HG02759 (cell line): ENCODE measurements around the gene ZNF892.
"Not testable (repeated sequence)": the region's sequence is repeated elsewhere in the genome, so short reads cannot be mapped to it uniquely, and the experiment has no call there.

Experiments used
- ATAC-seq: cut with Tn5 transposase; IDR thresholded peaks from one replicate; pipeline ENCODE4 v1.9.1; 2021; ENCODE audit warnings: mild to moderate bottlenecking, moderate library complexity; ENCODE audit not compliant: unreplicated experiment

ZNF892 gene

GRCh38 chr2:95207111-95207961 lies at the start of gene ZNF892:
Gene ZNF892, plus strand, starts transcription at chr2:95207521. Its CDS starts 295 bp downstream, at chr2:95207816.
- ATAC-seq: peak; percentile 97

- no peak for ATAC-seq
Measured at GRCh38 chr2:95158441-95158840, 48.9 kb upstream of the ZNF892 start.

- peak; percentile 49 for ATAC-seq
Measured at GRCh38 chr2:95158891-95159619, 48.3 kb upstream of the ZNF892 start.

- peak; percentile 93 for ATAC-seq
Measured at GRCh38 chr2:95159690-95160449, 47.5 kb upstream of the ZNF892 start, which contains the start of gene ZNF514. Gene ZNF514, minus strand, starts transcription at chr2:95159848. Its CDS starts 6,595 bp downstream, at chr2:95153253.

- ATAC-seq: peak; percentile 12
Measured at GRCh38 chr2:95165030-95165370, 42.3 kb upstream of the ZNF892 start.

GRCh38 chr2:95165371-95166064 lies 41.8 kb upstream of the ZNF892 start, which contains the start of gene ZNF2:
Gene ZNF2, plus strand, starts transcription at chr2:95165809. Its CDS starts 10,418 bp downstream, at chr2:95176227.
- ATAC-seq: peak; percentile 95

- peak; percentile 14 for ATAC-seq
Measured at GRCh38 chr2:95166065-95166763, 41.1 kb upstream of the ZNF892 start.

GRCh38 chr2:95171902-95172301 lies 35.4 kb upstream of the ZNF892 start:
- ATAC-seq: no peak

GRCh38 chr2:95174031-95174542 lies 33.2 kb upstream of the ZNF892 start:
- ATAC-seq: no peak

- no peak for ATAC-seq
Measured at GRCh38 chr2:95179451-95179850, 27.9 kb upstream of the ZNF892 start.

- no peak for ATAC-seq
Measured at GRCh38 chr2:95181774-95182173, 25.5 kb upstream of the ZNF892 start.

- ATAC-seq: no peak
Measured at GRCh38 chr2:95185197-95185596, 22.1 kb upstream of the ZNF892 start.

- no peak for ATAC-seq
Measured at GRCh38 chr2:95185973-95186372, 21.3 kb upstream of the ZNF892 start.

GRCh38 chr2:95192956-95193355 lies 14.4 kb upstream of the ZNF892 start:
- not testable (repeated sequence) for ATAC-seq

GRCh38 chr2:95203911-95204310 lies 3.4 kb upstream of the ZNF892 start:
- no peak for ATAC-seq

GRCh38 chr2:95204396-95204795 lies 2.9 kb upstream of the ZNF892 start:
- ATAC-seq: no peak

GRCh38 chr2:95206096-95206495 lies 1.2 kb upstream of the ZNF892 start:
- ATAC-seq: no peak

GRCh38 chr2:95208106-95208505 lies 785 bp downstream of the ZNF892 start:
- ATAC-seq: no peak

- no peak for ATAC-seq
Measured at GRCh38 chr2:95215018-95215612, 7.8 kb downstream of the ZNF892 start.
